Type B pancreatic cell (in vitro differentiated cells): ENCODE measurements around the gene TMEM9B. TPM values are rescaled to one million over a fixed set of nuclear protein-coding genes. Genes with fewer than 3 reads are reported as not detected.

ENCODE experiments used
- DNase-seq: peaks from one replicate; pipeline ENCODE4 v3.0.0; 2021; ENCODE audit warnings: mixed read lengths; ENCODE audit not compliant: unreplicated experiment; ENCODE audit errors: extremely low spot score
- H3K27ac Mint-ChIP-seq: 2 replicates; pipeline ENCODE4 v1.8.0; 2021; ENCODE audit warnings: mild to moderate bottlenecking, mixed read lengths
- H3K27me3 Mint-ChIP-seq: 2 replicates; pipeline ENCODE4 v1.8.0; 2021; ENCODE audit warnings: mixed read lengths
- H3K36me3 Mint-ChIP-seq: 2 replicates; pipeline ENCODE4 v1.8.0; 2021; ENCODE audit warnings: mixed read lengths
- H3K4me1 Mint-ChIP-seq: one replicate; pipeline ENCODE4 v1.8.0; 2021; ENCODE audit warnings: mixed read lengths; ENCODE audit not compliant: unreplicated experiment
- H3K4me3 Mint-ChIP-seq: 2 replicates; pipeline ENCODE4 v1.8.0; 2021; ENCODE audit warnings: mild to moderate bottlenecking, mixed read lengths
- H3K9me3 Mint-ChIP-seq: 2 replicates; pipeline ENCODE4 v1.8.0; 2021; ENCODE audit warnings: mixed read lengths
- total RNA-seq: library from RNA; stranded (reverse); gene quantifications from 2 replicates; pipeline ENCODE4 v1.2.1, GENCODE V29; 2021; ENCODE audit warnings: low replicate concordance
- TF ChIP-seq, protein P1 (sequence below): fragments of 200-600 bp; sonication (generic); conservative IDR thresholded peaks from 2 replicates; pipeline ENCODE4 v1.5.0; 2021; ENCODE audit warnings: antibody characterized with exemption, mild to moderate bottlenecking

TMEM9B gene
- total RNA-seq, 1 donor from 2014 or later: 26.1 TPM

DNA sequence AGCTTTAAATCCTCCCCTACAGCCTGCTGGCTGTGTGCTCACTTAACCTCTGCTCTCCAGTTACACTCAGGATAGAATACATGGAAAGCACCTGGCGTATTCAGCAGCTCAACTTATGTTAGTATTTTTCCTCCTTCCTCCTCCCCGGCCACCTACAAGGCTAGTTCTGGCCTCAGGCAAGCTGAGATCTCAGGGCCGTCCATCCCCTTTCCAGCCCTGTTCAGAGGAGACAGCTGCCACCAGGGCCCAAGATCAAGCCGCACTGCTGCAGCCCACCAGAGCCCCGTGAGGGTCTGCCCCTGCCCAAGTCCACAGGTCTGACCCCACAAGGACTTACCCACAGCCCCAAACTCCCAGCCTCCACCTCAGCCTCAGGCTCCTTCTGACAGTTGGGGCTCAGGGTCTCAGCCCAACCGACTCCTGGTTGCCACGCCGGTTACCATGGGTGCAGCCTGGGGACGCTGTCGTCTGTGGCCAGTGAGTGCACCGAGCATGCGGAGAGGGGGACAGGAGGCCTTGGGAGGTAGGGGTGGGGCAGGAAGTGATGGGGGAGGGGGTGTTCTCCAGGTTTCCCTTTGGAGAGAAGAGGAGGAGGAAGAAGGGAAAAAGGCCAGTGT lies 31.6 kb downstream of the TMEM9B start, which contains the start of gene C11orf16:
TSS of gene C11orf16 (minus strand) at position 384 of the 617 bp plus-strand sequence. CDS start 639 bp downstream, outside the sequence.
- H3K27ac Mint-ChIP-seq: peak within 1 kb of the TSS; percentile 31
- DNase-seq: no peak
- TF ChIP-seq, protein P1, sequence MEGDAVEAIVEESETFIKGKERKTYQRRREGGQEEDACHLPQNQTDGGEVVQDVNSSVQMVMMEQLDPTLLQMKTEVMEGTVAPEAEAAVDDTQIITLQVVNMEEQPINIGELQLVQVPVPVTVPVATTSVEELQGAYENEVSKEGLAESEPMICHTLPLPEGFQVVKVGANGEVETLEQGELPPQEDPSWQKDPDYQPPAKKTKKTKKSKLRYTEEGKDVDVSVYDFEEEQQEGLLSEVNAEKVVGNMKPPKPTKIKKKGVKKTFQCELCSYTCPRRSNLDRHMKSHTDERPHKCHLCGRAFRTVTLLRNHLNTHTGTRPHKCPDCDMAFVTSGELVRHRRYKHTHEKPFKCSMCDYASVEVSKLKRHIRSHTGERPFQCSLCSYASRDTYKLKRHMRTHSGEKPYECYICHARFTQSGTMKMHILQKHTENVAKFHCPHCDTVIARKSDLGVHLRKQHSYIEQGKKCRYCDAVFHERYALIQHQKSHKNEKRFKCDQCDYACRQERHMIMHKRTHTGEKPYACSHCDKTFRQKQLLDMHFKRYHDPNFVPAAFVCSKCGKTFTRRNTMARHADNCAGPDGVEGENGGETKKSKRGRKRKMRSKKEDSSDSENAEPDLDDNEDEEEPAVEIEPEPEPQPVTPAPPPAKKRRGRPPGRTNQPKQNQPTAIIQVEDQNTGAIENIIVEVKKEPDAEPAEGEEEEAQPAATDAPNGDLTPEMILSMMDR: no peak
- H3K4me3 Mint-ChIP-seq: no peak within 1 kb of the TSS
- no peaks in the 10 kb centered on the region for H3K27me3 Mint-ChIP-seq
- no peaks in the 10 kb centered on the region for H3K36me3 Mint-ChIP-seq
- H3K9me3 Mint-ChIP-seq: no peaks in the 10 kb centered on the region
- H3K4me1 Mint-ChIP-seq: peaks cover 14% of the 10 kb centered on the region

DNA sequence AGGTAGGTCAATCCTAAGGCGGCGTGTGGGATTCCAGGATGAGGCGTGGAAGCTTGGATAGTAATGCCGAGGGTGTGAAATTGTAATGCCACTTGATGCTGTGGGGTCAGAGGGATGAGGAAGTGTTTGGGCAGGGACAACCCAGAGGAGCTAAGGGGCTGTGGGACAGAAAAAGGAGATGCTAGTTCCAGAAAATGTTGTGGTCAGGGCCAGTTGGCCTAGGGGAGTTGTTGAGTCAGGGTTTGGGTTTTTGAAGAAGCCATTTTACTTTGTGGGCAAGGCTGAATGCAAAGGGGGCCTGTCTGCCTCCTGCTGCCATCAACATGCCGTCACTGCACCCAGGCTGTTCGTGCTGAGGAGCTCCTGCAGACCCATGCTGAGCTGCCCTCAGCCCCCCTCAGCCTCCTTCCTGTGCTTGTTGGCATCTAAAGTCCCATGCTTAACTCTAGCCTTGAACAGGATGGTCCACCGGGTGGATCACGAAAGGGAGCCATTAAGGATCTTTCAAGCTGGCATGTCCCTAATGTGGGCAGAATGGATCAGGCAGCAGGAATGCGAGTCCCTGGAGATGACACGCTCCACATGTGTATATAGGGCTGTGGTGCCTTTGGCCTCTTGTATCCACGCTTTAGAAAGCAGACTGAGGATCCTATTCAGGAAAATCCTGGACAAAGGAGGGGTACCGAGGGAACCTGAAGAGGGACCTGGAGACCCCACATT lies 33.6 kb downstream of the TMEM9B start:
- TF ChIP-seq, protein P1: no peak
- no peak for DNase-seq
- no peaks in the 10 kb centered on the region for H3K36me3 Mint-ChIP-seq
- H3K9me3 Mint-ChIP-seq: no peaks in the 10 kb centered on the region
- H3K27me3 Mint-ChIP-seq: no peaks in the 10 kb centered on the region
- no peak overlapping the region for H3K4me3 Mint-ChIP-seq
- peaks cover 14% of the 10 kb centered on the region for H3K4me1 Mint-ChIP-seq
- no peak overlapping the region for H3K27ac Mint-ChIP-seq

DNA sequence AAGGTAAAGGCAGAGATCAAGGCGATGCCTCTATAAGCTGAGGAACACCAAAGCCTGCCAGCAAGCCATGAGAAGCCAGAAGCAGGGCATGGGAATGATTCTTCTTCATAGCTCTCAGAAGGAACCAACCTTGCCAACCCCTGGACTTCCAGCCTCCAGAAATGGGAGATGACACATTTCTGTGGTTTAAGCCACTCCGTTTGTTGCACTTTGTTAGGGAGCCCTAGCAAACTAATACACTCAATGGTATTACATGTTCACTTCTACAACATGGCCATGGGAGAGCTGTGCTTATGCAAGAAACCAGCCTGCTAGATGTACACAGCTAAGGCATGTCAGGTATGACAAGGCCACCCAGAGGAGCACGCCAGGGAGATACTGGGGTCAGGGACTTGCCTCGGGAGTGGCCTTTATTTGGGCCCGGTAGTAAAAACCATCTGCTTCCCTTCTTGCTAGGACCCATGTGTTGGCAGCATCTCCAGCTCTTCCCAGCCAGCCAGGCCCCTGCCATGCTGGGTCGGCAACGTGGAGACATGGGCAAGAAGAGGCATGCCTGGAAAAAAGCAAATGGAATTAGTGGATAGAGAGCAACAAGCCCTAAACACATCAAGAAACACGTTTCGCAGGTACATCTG lies 35.1 kb downstream of the TMEM9B start:
- TF ChIP-seq, protein P1: no peak
- Mint-ChIP-seq H3K9me3 (no peaks in the 10 kb centered on the region), H3K27me3 (no peaks in the 10 kb centered on the region), H3K27ac (no peak overlapping the region), H3K4me3 (no peak overlapping the region), H3K36me3 (no peaks in the 10 kb centered on the region), H3K4me1 (peaks cover 4% of the 10 kb centered on the region)
- DNase-seq: no peak

DNA sequence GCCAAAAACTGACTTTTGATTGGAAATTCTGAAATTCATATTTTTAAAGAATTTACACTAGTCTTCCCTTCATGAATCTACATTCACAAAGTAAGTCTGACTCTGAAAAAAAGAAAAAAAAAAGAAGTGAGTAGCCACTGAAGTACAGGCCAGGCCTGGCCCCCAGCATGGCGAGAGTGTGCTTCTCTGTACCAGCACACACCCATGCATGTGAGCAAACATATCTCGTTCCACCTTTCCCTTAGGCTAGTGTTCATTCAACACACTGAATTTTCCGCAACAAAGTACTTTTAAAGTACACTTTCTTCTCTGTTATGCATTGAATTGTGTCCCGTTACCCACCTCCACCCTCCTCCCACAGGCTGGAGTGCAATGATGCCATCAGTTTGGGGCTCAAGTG lies 36.0 kb downstream of the TMEM9B start:
- H3K4me3 Mint-ChIP-seq: no peak overlapping the region
- H3K27ac Mint-ChIP-seq: no peak overlapping the region
- no peak for DNase-seq
- no peaks in the 10 kb centered on the region for H3K36me3 Mint-ChIP-seq
- H3K27me3 Mint-ChIP-seq: no peaks in the 10 kb centered on the region
- H3K9me3 Mint-ChIP-seq: no peaks in the 10 kb centered on the region
- TF ChIP-seq, protein P1: no peak
- peaks cover 4% of the 10 kb centered on the region for H3K4me1 Mint-ChIP-seq

DNA sequence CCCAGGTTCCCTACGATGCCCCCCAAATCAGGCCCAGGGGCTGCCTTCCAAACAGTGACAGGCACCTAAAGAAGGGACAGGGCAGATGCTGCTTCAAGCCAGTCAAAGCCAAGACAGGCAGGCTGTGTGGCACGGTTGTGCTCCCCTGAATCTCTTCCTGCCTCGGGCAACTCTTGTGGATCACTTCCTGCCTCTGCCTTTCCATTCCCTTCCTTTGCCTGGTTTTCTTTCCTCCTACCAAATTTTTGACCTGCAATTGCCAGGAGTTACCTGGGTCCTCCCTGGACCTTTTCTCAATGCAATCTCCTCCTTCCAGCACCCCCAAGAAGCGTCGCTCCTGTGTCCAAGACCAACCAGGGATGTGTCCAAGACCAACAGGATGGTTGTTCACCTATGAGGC lies 37.0 kb downstream of the TMEM9B start:
- Mint-ChIP-seq H3K4me3 (no peak overlapping the region), H3K36me3 (no peaks in the 10 kb centered on the region), H3K27ac (no peak overlapping the region), H3K9me3 (no peaks in the 10 kb centered on the region), H3K4me1 (no peaks in the 10 kb centered on the region), H3K27me3 (no peaks in the 10 kb centered on the region)
- DNase-seq: no peak
- TF ChIP-seq, protein P1: no peak
